A673 (cell line): ENCODE data around the gene CABYR. TPM values are rescaled to one million over a fixed set of nuclear protein-coding genes. Genes with fewer than 3 reads are reported as not detected.

ENCODE experiments used
- BruUV-seq: library from RNA; stranded (reverse); fragments of 400-500 nt; replicated peaks from 2 replicates; lab custom pipeline; 2021; lab: Mats Ljungman, UMichigan
- CTCF ChIA-PET: fragments of 300-600 bp; sonication (Branson Sonifier 250); formaldehyde crosslinking; loops from one replicate; lab custom pipeline; 2022; ENCODE audit warnings: antibody characterized with exemption; lab: Charles Lee
- POLR2A ChIA-PET: fragments of 300-600 bp; sonication (Branson Sonifier 250); formaldehyde crosslinking; loops from one replicate; lab custom pipeline; 2022; ENCODE audit warnings: antibody characterized with exemption; ENCODE audit not compliant: low non-redundant PET; lab: Charles Lee
- DNase-seq: peaks from one replicate; pipeline ENCODE4 v3.0.0-alpha.2; 2015; ENCODE audit warnings: low spot score
- H3K27ac ChIP-seq: fragments of 200-600 bp; sonication (generic); 2 replicates; pipeline ENCODE4 v1.5.1; 2016; ENCODE audit warnings: mixed run types, low read depth, mild to moderate bottlenecking, mixed read lengths, antibody characterized with exemption, low read length; ENCODE audit not compliant: poor library complexity, severe bottlenecking
- H3K27me3 ChIP-seq: fragments of 200-600 bp; sonication (generic); replicated peaks from 2 replicates; pipeline ENCODE4 v1.6.1; 2017; ENCODE audit warnings: mixed run types, low read depth, mild to moderate bottlenecking, mixed read lengths, antibody characterized with exemption, low read length; ENCODE audit not compliant: insufficient read depth, poor library complexity
- H3K36me3 ChIP-seq: fragments of 200-600 bp; sonication (generic); 2 replicates; pipeline ENCODE4 v1.6.1; 2016; ENCODE audit warnings: mixed run types, mild to moderate bottlenecking, mixed read lengths, antibody characterized with exemption, low read length; ENCODE audit not compliant: insufficient read depth, poor library complexity, severe bottlenecking
- H3K4me1 ChIP-seq: fragments of 200-600 bp; sonication (generic); 2 replicates; pipeline ENCODE4 v1.6.1; 2017; ENCODE audit warnings: mixed run types, mild to moderate bottlenecking, mixed read lengths, antibody characterized with exemption, low read length; ENCODE audit not compliant: insufficient read depth, poor library complexity, severe bottlenecking
- H3K4me3 ChIP-seq: fragments of 200-600 bp; sonication (generic); 2 replicates; pipeline ENCODE4 v1.5.1; 2016; ENCODE audit warnings: low read depth, mixed run types, mild to moderate bottlenecking, mixed read lengths, low read length; ENCODE audit not compliant: poor library complexity, severe bottlenecking
- H3K9me3 ChIP-seq: fragments of 200-600 bp; sonication (generic); 2 replicates; pipeline ENCODE4 v1.6.1; 2016; ENCODE audit warnings: mixed run types, low read depth, mild to moderate bottlenecking, mixed read lengths, antibody characterized with exemption, low read length; ENCODE audit not compliant: poor library complexity, severe bottlenecking
- EZH2 ChIP-seq: fragments of 200-600 bp; sonication (generic); IDR thresholded peaks from 2 replicates; pipeline ENCODE4 v1.6.1; 2017; ENCODE audit warnings: borderline replicate concordance, low read depth, mild to moderate bottlenecking, mixed read lengths, antibody characterized with exemption, low read length; ENCODE audit not compliant: poor library complexity, severe bottlenecking
- intact Hi-C: fragments of 100-400 bp; cut with micrococcal nuclease; formaldehyde crosslinking; loops from one replicate; pipeline ENCODE4 v1.10.0; 2022; ENCODE audit not compliant: unreplicated experiment
- total RNA-seq: library from RNA; stranded (reverse); gene quantifications from 2 replicates; pipeline ENCODE4 v1.2.3, GENCODE V29; 2021
- TF ChIP-seq, protein P1 (sequence below): fragments of 300-800, 200-600 bp; sonication (generic); conservative IDR thresholded peaks from 2 replicates; pipeline ENCODE4 v1.5.1; 2017; ENCODE audit warnings: low read depth, mild to moderate bottlenecking, antibody characterized with exemption, low read length, moderate library complexity, mixed read lengths

The CABYR gene
- total RNA-seq, 1 experiment from 2014 or later: 7.9 TPM

DNA sequence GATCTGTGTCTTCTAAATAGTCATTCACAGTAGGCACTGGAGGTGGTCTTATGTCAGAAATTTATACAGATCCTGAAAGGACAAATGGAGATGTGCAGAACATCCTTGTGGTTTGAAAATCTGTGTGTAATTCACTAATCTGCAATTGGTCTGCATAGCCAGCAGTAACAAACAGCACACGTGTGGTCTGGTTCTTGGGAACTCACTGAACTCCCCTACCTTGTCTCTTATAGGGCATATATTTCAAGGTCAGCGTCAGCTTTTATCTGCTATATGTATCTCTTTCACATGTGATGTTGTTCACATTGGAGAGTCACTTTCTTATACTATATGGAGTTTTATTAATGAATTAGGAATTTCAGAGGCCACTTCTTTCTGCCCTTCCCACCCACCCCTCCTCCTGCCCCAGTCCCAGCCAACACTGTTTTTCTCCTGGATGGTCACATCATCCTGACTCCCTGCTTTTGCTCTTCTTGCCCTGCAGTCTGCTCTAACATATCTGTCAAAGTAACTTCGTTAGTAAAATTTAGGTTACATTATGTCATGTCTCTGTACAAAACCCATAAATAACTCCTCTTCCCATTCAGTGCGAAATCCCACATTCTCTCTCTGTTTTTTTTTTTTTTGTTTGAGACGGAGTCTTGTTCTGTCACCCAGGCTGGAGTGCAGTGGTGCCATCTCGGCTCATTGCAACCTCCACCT, 35.4 kb upstream of the CABYR start:
- no TSS peak for BruUV-seq

DNA sequence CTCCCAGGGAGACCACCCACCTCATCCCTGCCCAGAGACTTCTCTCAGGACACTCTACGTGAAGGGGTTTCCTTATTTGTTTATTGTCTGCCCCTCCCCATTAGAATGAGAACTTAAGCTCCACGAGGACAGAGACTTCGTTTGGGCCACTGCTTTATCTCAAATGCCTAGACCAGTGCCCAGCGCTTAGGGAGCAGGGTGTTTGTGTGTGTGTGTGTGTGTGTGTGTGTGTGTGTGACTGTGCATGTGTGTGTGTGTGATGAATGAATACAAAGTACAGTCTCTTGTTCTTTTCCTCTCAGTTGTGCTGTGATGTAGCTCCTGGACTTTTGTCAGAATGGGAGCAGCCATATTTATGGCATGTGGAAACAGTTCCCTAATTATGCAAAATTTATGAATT, 34.4 kb upstream of the CABYR start:
- Histone ChIP-seq H3K9me3 (no peaks in the 10 kb centered on the region), H3K4me3 (no peak overlapping the region), H3K4me1 (no peaks in the 10 kb centered on the region), H3K27ac (no peak overlapping the region), H3K36me3 (no peaks in the 10 kb centered on the region), H3K27me3 (no peaks in the 10 kb centered on the region)
- no peak for DNase-seq
- TF ChIP-seq EZH2: no peak
- TF ChIP-seq, protein P1, sequence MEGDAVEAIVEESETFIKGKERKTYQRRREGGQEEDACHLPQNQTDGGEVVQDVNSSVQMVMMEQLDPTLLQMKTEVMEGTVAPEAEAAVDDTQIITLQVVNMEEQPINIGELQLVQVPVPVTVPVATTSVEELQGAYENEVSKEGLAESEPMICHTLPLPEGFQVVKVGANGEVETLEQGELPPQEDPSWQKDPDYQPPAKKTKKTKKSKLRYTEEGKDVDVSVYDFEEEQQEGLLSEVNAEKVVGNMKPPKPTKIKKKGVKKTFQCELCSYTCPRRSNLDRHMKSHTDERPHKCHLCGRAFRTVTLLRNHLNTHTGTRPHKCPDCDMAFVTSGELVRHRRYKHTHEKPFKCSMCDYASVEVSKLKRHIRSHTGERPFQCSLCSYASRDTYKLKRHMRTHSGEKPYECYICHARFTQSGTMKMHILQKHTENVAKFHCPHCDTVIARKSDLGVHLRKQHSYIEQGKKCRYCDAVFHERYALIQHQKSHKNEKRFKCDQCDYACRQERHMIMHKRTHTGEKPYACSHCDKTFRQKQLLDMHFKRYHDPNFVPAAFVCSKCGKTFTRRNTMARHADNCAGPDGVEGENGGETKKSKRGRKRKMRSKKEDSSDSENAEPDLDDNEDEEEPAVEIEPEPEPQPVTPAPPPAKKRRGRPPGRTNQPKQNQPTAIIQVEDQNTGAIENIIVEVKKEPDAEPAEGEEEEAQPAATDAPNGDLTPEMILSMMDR: no peak
- intact Hi-C loops: no loop called here
- no TSS peak for BruUV-seq
- POLR2A ChIA-PET: interaction anchor here (0.6 kb wide), 1 partner anchor 118 kb away, joined by 4 read pairs; no protein-coding TSS in a partner anchor
- CTCF ChIA-PET: interaction anchor here (0.6 kb wide), 1 partner anchor 90 kb away, joined by 4 read pairs; no protein-coding TSS in a partner anchor

More for the DNA sequence above, 35.4 kb upstream of the CABYR start:
- H3K4me1 ChIP-seq: no peaks in the 10 kb centered on the region
- ChIA-PET CTCF (no interaction called here), POLR2A (no interaction called here)
- H3K36me3 ChIP-seq: no peaks in the 10 kb centered on the region
- no peaks in the 10 kb centered on the region for H3K9me3 ChIP-seq
- TF ChIP-seq, protein P1: no peak
- no peak for TF ChIP-seq EZH2
- H3K27ac ChIP-seq: no peak overlapping the region
- no peaks in the 10 kb centered on the region for H3K27me3 ChIP-seq
- H3K4me3 ChIP-seq: no peak overlapping the region
- DNase-seq: no peak
- intact Hi-C loops: no loop called here

DNA sequence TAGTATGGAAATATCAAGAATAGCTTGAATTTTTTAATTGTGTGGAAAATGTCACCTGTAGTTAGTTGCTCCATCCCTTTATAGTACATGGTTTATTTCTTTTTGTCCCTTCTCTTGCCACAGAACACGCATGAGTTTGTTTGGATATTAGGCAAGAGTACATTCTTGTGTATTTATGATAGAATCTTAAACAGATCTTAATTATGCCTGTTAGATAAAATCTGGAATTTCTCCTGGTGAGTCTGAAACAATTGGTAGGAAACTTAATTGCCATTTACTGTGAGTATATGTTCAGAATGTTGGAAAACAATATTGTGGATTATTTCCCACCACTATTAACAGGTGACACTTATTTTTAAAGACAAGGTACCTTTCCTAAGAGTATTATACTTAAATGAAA, 30.2 kb upstream of the CABYR start:
- Histone ChIP-seq H3K27ac (no peak overlapping the region), H3K9me3 (no peaks in the 10 kb centered on the region), H3K36me3 (no peaks in the 10 kb centered on the region), H3K4me1 (no peaks in the 10 kb centered on the region), H3K27me3 (no peaks in the 10 kb centered on the region), H3K4me3 (no peak overlapping the region)
- no TSS peak for BruUV-seq
- TF ChIP-seq EZH2: no peak
- TF ChIP-seq, protein P1: no peak
- ChIA-PET POLR2A (no interaction called here), CTCF (no interaction called here)
- intact Hi-C loops: no loop called here
- DNase-seq: no peak
